ENCODE data around the gene LAPTM4A. TPM values are rescaled to one million over a fixed set of nuclear protein-coding genes. Genes with fewer than 3 reads are reported as not detected.

LAPTM4A gene
- total and polyA plus RNA-seq, 10 of the 15 experiments (the other 5 are each of a cell fraction or from before 2014, with no cell fraction given), result 17.8 to 107 (median 45.8) TPM

GRCh38 chr2:19989667-19990415 is 61.6 kb downstream of the LAPTM4A start, which contains the start of gene WDR35 (continued):
- no peak for TF ChIP-seq CBX5 (IDR thresholded peaks at IDR 0.05; ENCODE audit: low read depth)
- no peak for TF ChIP-seq ELK1 (IDR thresholded peaks at IDR 0.05; ENCODE audit: low read depth, low read length)
- TF ChIP-seq LARP7 (IDR thresholded peaks at IDR 0.05), result peak; percentile 78
- TF ChIP-seq ZBTB33 (IDR thresholded peaks at IDR 0.05), result no peak
- peak; percentile 71; the same call in 1 of the 2 replicates for TF ChIP-seq POLR2AphosphoS5 (IDR thresholded peaks at IDR 0.05; ENCODE audit: low read length)
- no peak for TF ChIP-seq NFIC (IDR thresholded peaks at IDR 0.05; ENCODE audit: low read depth, low read length)
- no peak for TF ChIP-seq KAT2A (conservative IDR thresholded peaks at IDR 0.05; ENCODE audit: control insufficient read depth, low read depth, low read length)
- TF ChIP-seq SMARCA5 (IDR thresholded peaks at IDR 0.05), result no peak
- TF ChIP-seq TBL1XR1 (IDR thresholded peaks at IDR 0.05; ENCODE audit: low read depth, low read length), result no peak
- TF ChIP-seq GATAD2B (conservative IDR thresholded peaks at IDR 0.05; ENCODE audit: low read depth), result peak; percentile 66
- no peak for TF ChIP-seq KLF5 (IDR thresholded peaks at IDR 0.05; ENCODE audit: partially characterized antibody)
- no peak for TF ChIP-seq MEF2B (IDR thresholded peaks at IDR 0.05; ENCODE audit: partially characterized antibody, poor library complexity, severe bottlenecking)
- TF ChIP-seq GABPA (IDR thresholded peaks at IDR 0.05; ENCODE audit: low read depth), result peak; percentile 86
- no peak for TF ChIP-seq PRDM15 (CRISPR knock-in tag; IDR thresholded peaks at IDR 0.05)
- no peak for TF ChIP-seq RAD21 (IDR thresholded peaks at IDR 0.05; ENCODE audit: insufficient read depth, low read depth, low read length)
- peak; percentile 48; the same call in 1 of the 2 replicates for TF ChIP-seq NR2F1 (conservative IDR thresholded peaks at IDR 0.05)
- TF ChIP-seq HDAC2 (IDR thresholded peaks at IDR 0.05), result no peak
- TF ChIP-seq ZBED1 (IDR thresholded peaks at IDR 0.05; ENCODE audit: borderline replicate concordance), result no peak
- no peak for TF ChIP-seq RAD51 (IDR thresholded peaks at IDR 0.05)
- no peak for TF ChIP-seq POU2F2 (IDR thresholded peaks at IDR 0.05; ENCODE audit: borderline replicate concordance, low read depth, low read length)
- no peak; the same call in 1 of the 2 replicates for TF ChIP-seq USF2 (IDR thresholded peaks at IDR 0.05; ENCODE audit: borderline replicate concordance, low read depth, low read length)
- peak; percentile 28; the same call in 1 of the 2 replicates for TF ChIP-seq EED (IDR thresholded peaks at IDR 0.05; ENCODE audit: low read depth)
- TF ChIP-seq CBFB (IDR thresholded peaks at IDR 0.05; ENCODE audit: low read depth), result no peak
- TF ChIP-seq BACH1 (IDR thresholded peaks at IDR 0.05; ENCODE audit: borderline replicate concordance), result peak; percentile 59; the same call in 1 of the 2 replicates
